ENCODE measurements around the gene GPR183.

DNA sequence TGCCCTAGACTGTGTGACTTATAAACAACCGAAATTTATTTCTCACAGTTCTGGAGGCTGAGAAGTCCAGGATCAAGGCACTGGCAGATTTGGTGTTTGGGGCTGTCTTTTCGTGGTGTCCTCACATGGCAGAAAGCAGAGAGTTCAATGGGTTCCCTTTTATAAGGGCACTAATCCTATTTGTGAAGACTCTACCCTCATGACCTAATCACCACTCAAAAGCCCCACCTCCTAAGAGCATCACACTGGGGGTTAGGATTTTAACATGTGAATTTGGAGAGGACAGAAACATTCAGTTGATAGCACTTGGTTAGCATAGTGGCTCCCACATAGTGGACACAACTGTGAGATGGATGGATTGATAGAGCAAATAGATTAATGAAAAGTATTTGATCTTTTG is 27.6 kb downstream of the GPR183 start:
- TF ChIP-seq CTCF (IDR thresholded peaks at IDR 0.05) (no peak), POLR2AphosphoS5 (IDR thresholded peaks at IDR 0.05; ENCODE audit: insufficient read depth in 1 of 2, low read depth in 1 of 2) (no peak)

All from vagina (tissue), 2 donors.